ENCODE data around the gene S1PR4.
"Not testable (repeated sequence)": the region's sequence is repeated elsewhere in the genome, so short reads cannot be mapped to it uniquely, and the experiment has no call there.

Gene S1PR4

GRCh38 chr19:3151563-3152418 is 26.8 kb upstream of the S1PR4 start:
- in situ Hi-C loops (cut with HindIII; ENCODE audit: low sequenced_read_pairs): no loop called here

GRCh38 chr19:3152419-3152780 is 26.2 kb upstream of the S1PR4 start:
- in situ Hi-C loops (cut with HindIII; ENCODE audit: low sequenced_read_pairs): no loop called here

- in situ Hi-C loops (cut with HindIII; ENCODE audit: low sequenced_read_pairs): no loop called here
Measured at GRCh38 chr19:3153286-3154230, 25.0 kb upstream of the S1PR4 start.

GRCh38 chr19:3154447-3154846 is 24.1 kb upstream of the S1PR4 start:
- in situ Hi-C loops (cut with HindIII; ENCODE audit: low sequenced_read_pairs): not testable (repeated sequence)

GRCh38 chr19:3154957-3155736 is 23.4 kb upstream of the S1PR4 start:
- in situ Hi-C loops (cut with HindIII; ENCODE audit: low sequenced_read_pairs): no loop called here

- in situ Hi-C loops (cut with HindIII; ENCODE audit: low sequenced_read_pairs): no loop called here
Measured at GRCh38 chr19:3157096-3157845, 21.3 kb upstream of the S1PR4 start.

GRCh38 chr19:3159565-3159964 is 19.0 kb upstream of the S1PR4 start:
- in situ Hi-C loops (cut with HindIII; ENCODE audit: low sequenced_read_pairs): no loop called here

- in situ Hi-C loops (cut with HindIII; ENCODE audit: low sequenced_read_pairs): no loop called here
Measured at GRCh38 chr19:3160219-3160618, 18.4 kb upstream of the S1PR4 start.

GRCh38 chr19:3161453-3161852 is 17.1 kb upstream of the S1PR4 start:
- in situ Hi-C loops (cut with HindIII; ENCODE audit: low sequenced_read_pairs): no loop called here

GRCh38 chr19:3162418-3163229 is 15.9 kb upstream of the S1PR4 start:
- in situ Hi-C loops (cut with HindIII; ENCODE audit: low sequenced_read_pairs): no loop called here

- in situ Hi-C loops (cut with HindIII; ENCODE audit: low sequenced_read_pairs): no loop called here
Measured at GRCh38 chr19:3163230-3163886, 15.2 kb upstream of the S1PR4 start.

- in situ Hi-C loops (cut with HindIII; ENCODE audit: low sequenced_read_pairs): no loop called here
Measured at GRCh38 chr19:3163943-3164342, 14.6 kb upstream of the S1PR4 start.

GRCh38 chr19:3167533-3168272 is 10.9 kb upstream of the S1PR4 start:
- in situ Hi-C loops (cut with HindIII; ENCODE audit: low sequenced_read_pairs): no loop called here

- in situ Hi-C loops (cut with HindIII; ENCODE audit: low sequenced_read_pairs): no loop called here
Measured at GRCh38 chr19:3171894-3172672, 6.5 kb upstream of the S1PR4 start.

- in situ Hi-C loops (cut with HindIII; ENCODE audit: low sequenced_read_pairs): not testable (repeated sequence)
Measured at GRCh38 chr19:3172673-3173000, 5.9 kb upstream of the S1PR4 start.

- in situ Hi-C loops (cut with HindIII; ENCODE audit: low sequenced_read_pairs): no loop called here
Measured at GRCh38 chr19:3175781-3176714, 2.5 kb upstream of the S1PR4 start.
